ENCODE results near the gene ELK3.

Gene ELK3

GRCh38 chr12:96293093-96293492 is 98.9 kb downstream of the ELK3 start:
- H3K9me3 Mint-ChIP-seq: no peaks in the 10 kb centered on the region
- H3K4me3 Mint-ChIP-seq: no peak overlapping the region
- no peak for DNase-seq (ENCODE audit: low spot score)
- no peak overlapping the region for H3K27ac Mint-ChIP-seq
- H3K4me1 Mint-ChIP-seq (ENCODE audit: low read depth): peaks cover 22% of the 10 kb centered on the region
- H3K36me3 Mint-ChIP-seq (ENCODE audit: low read depth): peaks cover 45% of the 10 kb centered on the region
- no peaks in the 10 kb centered on the region for H3K27me3 Mint-ChIP-seq (ENCODE audit: low read depth)

- Mint-ChIP-seq H3K4me1 (ENCODE audit: low read depth) (peaks cover 18% of the 10 kb centered on the region), H3K36me3 (ENCODE audit: low read depth) (peaks cover 37% of the 10 kb centered on the region), H3K4me3 (no peak overlapping the region), H3K27ac (no peak overlapping the region), H3K9me3 (no peaks in the 10 kb centered on the region), H3K27me3 (ENCODE audit: low read depth) (no peaks in the 10 kb centered on the region)
- no peak for DNase-seq (ENCODE audit: low spot score)
These were observed 100.7 kb downstream of the ELK3 start for GRCh38 chr12:96294831-96295230.

- DNase-seq (ENCODE audit: low spot score): no peak
- Mint-ChIP-seq H3K4me1 (ENCODE audit: low read depth) (peaks cover 19% of the 10 kb centered on the region), H3K27ac (peak overlapping the region; percentile 52), H3K27me3 (ENCODE audit: low read depth) (no peaks in the 10 kb centered on the region), H3K4me3 (peak overlapping the region; percentile 27), H3K36me3 (ENCODE audit: low read depth) (peaks cover 40% of the 10 kb centered on the region), H3K9me3 (no peaks in the 10 kb centered on the region)
These were observed 101.5 kb downstream of the ELK3 start for GRCh38 chr12:96295532-96296160.

GRCh38 chr12:96297504-96297903 is 103.3 kb downstream of the ELK3 start:
- Mint-ChIP-seq H3K9me3 (no peaks in the 10 kb centered on the region), H3K27ac (no peak overlapping the region), H3K4me1 (ENCODE audit: low read depth) (peaks cover 20% of the 10 kb centered on the region), H3K27me3 (ENCODE audit: low read depth) (no peaks in the 10 kb centered on the region), H3K36me3 (ENCODE audit: low read depth) (peaks cover 39% of the 10 kb centered on the region), H3K4me3 (no peak overlapping the region)
- no peak for DNase-seq (ENCODE audit: low spot score)

- Mint-ChIP-seq H3K9me3 (no peaks in the 10 kb centered on the region), H3K4me1 (ENCODE audit: low read depth) (peaks cover 15% of the 10 kb centered on the region), H3K27me3 (ENCODE audit: low read depth) (no peaks in the 10 kb centered on the region), H3K36me3 (ENCODE audit: low read depth) (peaks cover 26% of the 10 kb centered on the region), H3K27ac (no peak overlapping the region), H3K4me3 (no peak overlapping the region)
- no peak for DNase-seq (ENCODE audit: low spot score)
These were observed 105.9 kb downstream of the ELK3 start for GRCh38 chr12:96300064-96300463.

GRCh38 chr12:96301732-96302131 is 107.6 kb downstream of the ELK3 start:
- no peaks in the 10 kb centered on the region for H3K9me3 Mint-ChIP-seq
- H3K27ac Mint-ChIP-seq: no peak overlapping the region
- H3K36me3 Mint-ChIP-seq (ENCODE audit: low read depth): peaks cover 18% of the 10 kb centered on the region
- H3K4me3 Mint-ChIP-seq: no peak overlapping the region
- no peaks in the 10 kb centered on the region for H3K27me3 Mint-ChIP-seq (ENCODE audit: low read depth)
- peaks cover 7% of the 10 kb centered on the region for H3K4me1 Mint-ChIP-seq (ENCODE audit: low read depth)
- DNase-seq (ENCODE audit: low spot score): no peak

- no peaks in the 10 kb centered on the region for H3K9me3 Mint-ChIP-seq
- no peak overlapping the region for H3K4me3 Mint-ChIP-seq
- H3K27ac Mint-ChIP-seq: no peak overlapping the region
- no peaks in the 10 kb centered on the region for H3K27me3 Mint-ChIP-seq (ENCODE audit: low read depth)
- H3K4me1 Mint-ChIP-seq (ENCODE audit: low read depth): peaks cover 5% of the 10 kb centered on the region
- peaks cover 17% of the 10 kb centered on the region for H3K36me3 Mint-ChIP-seq (ENCODE audit: low read depth)
- DNase-seq (ENCODE audit: low spot score): no peak
These were observed 108.6 kb downstream of the ELK3 start for GRCh38 chr12:96302687-96303310.

- no peak for DNase-seq (ENCODE audit: low spot score)
- H3K9me3 Mint-ChIP-seq: no peaks in the 10 kb centered on the region
- H3K27me3 Mint-ChIP-seq (ENCODE audit: low read depth): no peaks in the 10 kb centered on the region
- peaks cover 17% of the 10 kb centered on the region for H3K36me3 Mint-ChIP-seq (ENCODE audit: low read depth)
- peaks cover 5% of the 10 kb centered on the region for H3K4me1 Mint-ChIP-seq (ENCODE audit: low read depth)
- H3K4me3 Mint-ChIP-seq: no peak overlapping the region
- no peak overlapping the region for H3K27ac Mint-ChIP-seq
These were observed 109.5 kb downstream of the ELK3 start for GRCh38 chr12:96303653-96304052.

- Mint-ChIP-seq H3K27me3 (ENCODE audit: low read depth) (no peaks in the 10 kb centered on the region), H3K4me3 (no peak overlapping the region), H3K9me3 (no peaks in the 10 kb centered on the region), H3K27ac (no peak overlapping the region), H3K36me3 (ENCODE audit: low read depth) (peaks cover 17% of the 10 kb centered on the region), H3K4me1 (ENCODE audit: low read depth) (peaks cover 4% of the 10 kb centered on the region)
- no peak for DNase-seq (ENCODE audit: low spot score)
These were observed 111.5 kb downstream of the ELK3 start for GRCh38 chr12:96305665-96306064.

- H3K27ac Mint-ChIP-seq: no peak overlapping the region
- peaks cover 2% of the 10 kb centered on the region for H3K4me1 Mint-ChIP-seq (ENCODE audit: low read depth)
- no peaks in the 10 kb centered on the region for H3K27me3 Mint-ChIP-seq (ENCODE audit: low read depth)
- no peak overlapping the region for H3K4me3 Mint-ChIP-seq
- peaks cover 18% of the 10 kb centered on the region for H3K36me3 Mint-ChIP-seq (ENCODE audit: low read depth)
- no peak for DNase-seq (ENCODE audit: low spot score)
- H3K9me3 Mint-ChIP-seq: no peaks in the 10 kb centered on the region
These were observed 114.7 kb downstream of the ELK3 start for GRCh38 chr12:96308881-96309280.

GRCh38 chr12:96310067-96310466 is 115.9 kb downstream of the ELK3 start:
- H3K4me3 Mint-ChIP-seq: no peak overlapping the region
- H3K27ac Mint-ChIP-seq: no peak overlapping the region
- H3K9me3 Mint-ChIP-seq: no peaks in the 10 kb centered on the region
- H3K36me3 Mint-ChIP-seq (ENCODE audit: low read depth): peaks cover 18% of the 10 kb centered on the region
- no peaks in the 10 kb centered on the region for H3K27me3 Mint-ChIP-seq (ENCODE audit: low read depth)
- H3K4me1 Mint-ChIP-seq (ENCODE audit: low read depth): peaks cover 7% of the 10 kb centered on the region
- no peak for DNase-seq (ENCODE audit: low spot score)

GRCh38 chr12:96311191-96311590 is 117.0 kb downstream of the ELK3 start:
- Mint-ChIP-seq H3K9me3 (no peaks in the 10 kb centered on the region), H3K4me1 (ENCODE audit: low read depth) (peaks cover 12% of the 10 kb centered on the region), H3K36me3 (ENCODE audit: low read depth) (peaks cover 18% of the 10 kb centered on the region), H3K27me3 (ENCODE audit: low read depth) (no peaks in the 10 kb centered on the region), H3K27ac (no peak overlapping the region), H3K4me3 (no peak overlapping the region)
- DNase-seq (ENCODE audit: low spot score): no peak

- Mint-ChIP-seq H3K4me1 (ENCODE audit: low read depth) (peaks cover 13% of the 10 kb centered on the region), H3K27ac (no peak overlapping the region), H3K9me3 (peaks cover 4% of the 10 kb centered on the region), H3K27me3 (ENCODE audit: low read depth) (no peaks in the 10 kb centered on the region), H3K4me3 (no peak overlapping the region), H3K36me3 (ENCODE audit: low read depth) (peaks cover 16% of the 10 kb centered on the region)
- DNase-seq (ENCODE audit: low spot score): no peak
These were observed 119.4 kb downstream of the ELK3 start for GRCh38 chr12:96313606-96314005.

GRCh38 chr12:96314723-96315122 is 120.5 kb downstream of the ELK3 start:
- peaks cover 13% of the 10 kb centered on the region for H3K4me1 Mint-ChIP-seq (ENCODE audit: low read depth)
- no peaks in the 10 kb centered on the region for H3K27me3 Mint-ChIP-seq (ENCODE audit: low read depth)
- peak overlapping the region; percentile 18 for H3K4me3 Mint-ChIP-seq
- H3K27ac Mint-ChIP-seq: peak overlapping the region; percentile 61
- DNase-seq (ENCODE audit: low spot score): no peak
- peaks cover 14% of the 10 kb centered on the region for H3K36me3 Mint-ChIP-seq (ENCODE audit: low read depth)
- peaks cover 4% of the 10 kb centered on the region for H3K9me3 Mint-ChIP-seq
